WTC11 (cell line): ENCODE results near the gene CRACR2A. TPM values are rescaled to one million over a fixed set of nuclear protein-coding genes. Genes with fewer than 3 reads are reported as not detected.

Experiments
- ATAC-seq: fragments of 200-7000 bp; cut with Tn5 transposase; 2 replicates; pipeline ENCODE4 v1.10.0; 2021; ENCODE audit warnings: mild to moderate bottlenecking, moderate library complexity
- CTCF ChIA-PET: fragments of 300-600 bp; sonication (Branson Sonifier 250); formaldehyde crosslinking; loops from one replicate; lab custom pipeline; 2021; ENCODE audit warnings: antibody characterized with exemption; lab: Charles Lee
- POLR2A ChIA-PET: fragments of 350-600 bp; sonication (Branson Sonifier 250); formaldehyde crosslinking; loops from one replicate; lab custom pipeline; 2021; ENCODE audit warnings: antibody characterized with exemption; lab: Charles Lee
- DNase-seq: peaks from one replicate; pipeline ENCODE4 v3.0.0; 2021; ENCODE audit warnings: low spot score
- H3K27ac Mint-ChIP-seq: 2 replicates; pipeline ENCODE4 v1.8.0; 2021; ENCODE audit warnings: mixed read lengths
- H3K27me3 Mint-ChIP-seq: 2 replicates; pipeline ENCODE4 v1.8.0; 2021; ENCODE audit warnings: low read depth, mild to moderate bottlenecking, moderate library complexity, mixed read lengths
- H3K36me3 Mint-ChIP-seq: 2 replicates; pipeline ENCODE4 v1.8.0; 2021; ENCODE audit warnings: mixed read lengths
- H3K4me1 Mint-ChIP-seq: 2 replicates; pipeline ENCODE4 v1.8.0; 2022; ENCODE audit warnings: mixed read lengths
- H3K4me3 Mint-ChIP-seq: 2 replicates; pipeline ENCODE4 v1.8.0; 2021; ENCODE audit warnings: mild to moderate bottlenecking, moderate library complexity, mixed read lengths
- H3K9me3 Mint-ChIP-seq: 2 replicates; pipeline ENCODE4 v1.8.0; 2021; ENCODE audit warnings: mixed read lengths
- ELF4 ChIP-seq: sonication (generic); formaldehyde crosslinking; IDR thresholded peaks from 2 replicates; pipeline ENCODE4 v1.8.1; 2022; ENCODE audit warnings: low read depth, mild to moderate bottlenecking, moderate library complexity, missing genetic modification reagents
- ERG ChIP-seq: fragments of 250-450 bp; sonication (Bioruptor Pico); IDR thresholded peaks from 2 replicates; pipeline ENCODE4 v1.8.0; 2021; ENCODE audit warnings: mild to moderate bottlenecking
- ESRRA ChIP-seq: sonication (generic); formaldehyde crosslinking; IDR thresholded peaks from 2 replicates; pipeline ENCODE4 v1.8.1; 2022; ENCODE audit warnings: mild to moderate bottlenecking, missing genetic modification reagents, borderline replicate concordance
- HMGXB4 ChIP-seq: sonication (generic); formaldehyde crosslinking; IDR thresholded peaks from 2 replicates; pipeline ENCODE4 v1.8.1; 2023; ENCODE audit warnings: mild to moderate bottlenecking, moderate library complexity, missing genetic modification reagents
- NFATC4 ChIP-seq: fragments of 250-450 bp; sonication (Bioruptor Pico); IDR thresholded peaks from 2 replicates; pipeline ENCODE4 v1.9.0; 2021; ENCODE audit warnings: mild to moderate bottlenecking
- NFYB ChIP-seq: sonication (generic); formaldehyde crosslinking; conservative IDR thresholded peaks from 2 replicates; pipeline ENCODE4 v1.8.0; 2022; ENCODE audit warnings: low read depth, missing genetic modification reagents
- PRRX2 ChIP-seq: fragments of 250-450 bp; sonication (Bioruptor Pico); IDR thresholded peaks from 2 replicates; pipeline ENCODE4 v1.8.0; 2021; ENCODE audit warnings: mild to moderate bottlenecking
- RORB ChIP-seq: fragments of 250-450 bp; sonication (Bioruptor Pico); IDR thresholded peaks from 2 replicates; pipeline ENCODE4 v1.9.0; 2021; ENCODE audit warnings: mild to moderate bottlenecking
- SMAD4 ChIP-seq: sonication (generic); formaldehyde crosslinking; IDR thresholded peaks from 2 replicates; pipeline ENCODE4 v1.8.0; 2022; ENCODE audit warnings: mild to moderate bottlenecking, missing genetic modification reagents
- SOX15 ChIP-seq: fragments of 250-450 bp; sonication (Bioruptor Pico); IDR thresholded peaks from 2 replicates; pipeline ENCODE4 v1.9.0; 2021; ENCODE audit warnings: mild to moderate bottlenecking
- ZNF281 ChIP-seq: sonication (generic); formaldehyde crosslinking; IDR thresholded peaks from 2 replicates; pipeline ENCODE4 v1.8.0; 2023; ENCODE audit warnings: mild to moderate bottlenecking, missing genetic modification reagents
- ZNF396 ChIP-seq: fragments of 250-450 bp; sonication (Bioruptor Pico); IDR thresholded peaks from 2 replicates; pipeline ENCODE4 v1.8.0; 2021; ENCODE audit warnings: mild to moderate bottlenecking, moderate library complexity, borderline replicate concordance
- ZNF416 ChIP-seq: fragments of 250-450 bp; sonication (Bioruptor Pico); IDR thresholded peaks from 2 replicates; pipeline ENCODE4 v1.9.0; 2021; ENCODE audit warnings: mild to moderate bottlenecking, inconsistent platforms
- ZNF512 ChIP-seq: sonication (generic); formaldehyde crosslinking; IDR thresholded peaks from 2 replicates; pipeline ENCODE4 v1.8.1; 2022; ENCODE audit warnings: missing genetic modification reagents, borderline replicate concordance
- ZNF532 ChIP-seq: fragments of 250-450 bp; sonication (Bioruptor Pico); IDR thresholded peaks from 2 replicates; pipeline ENCODE4 v1.9.0; 2021; ENCODE audit warnings: mild to moderate bottlenecking, borderline replicate concordance
- total RNA-seq: library from RNA; stranded (reverse); gene quantifications from 3 replicates; pipeline ENCODE4 v1.2.3, GENCODE V29; 2021
- TF ChIP-seq, protein P1 (sequence below): sonication (generic); formaldehyde crosslinking; IDR thresholded peaks from 2 replicates; pipeline ENCODE4 v1.8.0; 2022; ENCODE audit warnings: mild to moderate bottlenecking, missing genetic modification reagents
- TF ChIP-seq, protein P2 (sequence below): sonication (generic); formaldehyde crosslinking; conservative IDR thresholded peaks from 2 replicates; pipeline ENCODE4 v1.8.1; 2022; ENCODE audit warnings: mild to moderate bottlenecking, missing genetic modification reagents

Gene CRACR2A
- total RNA-seq, 1 experiment from 2014 or later, result 2.6 TPM

DNA sequence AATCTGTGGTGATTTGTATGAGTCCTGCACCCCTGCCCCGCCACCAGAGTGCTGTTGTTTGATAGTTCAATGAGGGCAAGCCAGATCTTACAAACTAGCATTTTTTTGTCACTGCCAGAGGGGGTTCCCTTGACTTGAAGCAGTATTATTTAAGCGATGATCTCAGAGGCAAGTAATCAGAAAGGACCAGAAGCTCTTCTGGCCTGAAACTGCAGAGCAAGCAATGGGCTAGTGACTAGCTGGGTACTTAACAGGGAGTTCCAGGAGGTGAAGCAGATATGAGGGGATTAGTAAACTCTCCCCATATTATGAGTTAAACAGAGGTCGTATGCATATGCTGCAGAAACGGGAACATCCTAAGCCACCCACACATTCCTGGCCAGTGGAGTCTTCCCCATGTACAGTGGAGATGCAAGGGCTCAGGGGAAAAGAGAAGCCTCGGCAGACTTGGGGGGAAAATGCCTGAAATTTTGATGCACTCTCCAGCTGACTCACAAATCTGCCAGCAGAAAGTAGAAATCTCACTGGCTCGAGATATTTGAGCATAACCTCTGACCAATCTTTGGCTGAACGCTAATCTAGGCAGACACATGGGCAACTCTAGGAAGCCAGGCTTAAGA, 8.3 kb upstream of the CRACR2A start:
- POLR2A ChIA-PET, result no interaction called here
- Mint-ChIP-seq H3K4me3 (no peak overlapping the region), H3K27me3 (peaks cover 3% of the 10 kb centered on the region), H3K4me1 (peaks cover 9% of the 10 kb centered on the region), H3K27ac (0 out of 2 replicates have a peak overlapping the region, but pooled peaks have one; percentile 19), H3K9me3 (0 out of 2 replicates have a peak, but pooled peaks cover 11% of the 10 kb centered on the region), H3K36me3 (no peaks in the 10 kb centered on the region)
- TF ChIP-seq RORB (CRISPR knock-in tag) (no peak), ELF4 (CRISPR knock-in tag) (no peak), ZNF416 (CRISPR knock-in tag) (no peak), ZNF396 (CRISPR knock-in tag) (no peak), HMGXB4 (no peak), ERG (no peak), ZNF512 (CRISPR knock-in tag) (no peak), SMAD4 (no peak), PRRX2 (CRISPR knock-in tag) (no peak)
- TF ChIP-seq, protein P1, sequence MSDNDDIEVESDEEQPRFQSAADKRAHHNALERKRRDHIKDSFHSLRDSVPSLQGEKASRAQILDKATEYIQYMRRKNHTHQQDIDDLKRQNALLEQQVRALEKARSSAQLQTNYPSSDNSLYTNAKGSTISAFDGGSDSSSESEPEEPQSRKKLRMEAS, result no peak
- CTCF ChIA-PET, result interaction anchor here (1.0 kb wide), 1 partner anchor 9 kb away, joined by 3 read pairs; the partner anchor contains the start of gene CRACR2A
- ATAC-seq (no peak), DNase-seq (no peak)

DNA sequence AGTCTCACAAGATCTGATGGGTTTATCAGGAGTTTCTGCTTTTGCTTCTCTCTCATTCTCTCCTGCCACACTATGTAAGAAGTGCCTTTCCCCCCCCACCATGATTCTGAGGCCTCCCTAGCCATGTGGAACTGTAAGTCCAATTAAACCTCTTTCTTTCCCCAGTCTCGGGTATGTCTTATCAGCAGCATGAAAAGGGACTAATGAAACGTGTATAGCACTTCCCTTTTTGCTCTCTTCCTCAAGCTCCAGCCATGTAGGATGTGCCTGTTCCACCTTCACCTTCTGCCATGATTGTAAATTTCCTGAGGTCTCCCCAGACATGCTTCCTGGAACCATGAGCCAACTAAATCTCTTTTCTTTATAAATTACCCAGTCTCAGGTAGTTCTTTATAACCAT, 7.0 kb upstream of the CRACR2A start:
- Mint-ChIP-seq H3K36me3 (no peaks in the 10 kb centered on the region), H3K4me3 (no peak overlapping the region), H3K9me3 (0 out of 2 replicates have a peak, but pooled peaks cover 11% of the 10 kb centered on the region), H3K27me3 (no peaks in the 10 kb centered on the region; the same call in 1 of the 2 replicates), H3K27ac (no peak overlapping the region), H3K4me1 (peaks cover 3% of the 10 kb centered on the region; the same call in 1 of the 2 replicates)
- ChIA-PET POLR2A (interaction anchor here (0.7 kb wide), 1 partner anchor 513 kb away, joined by 3 read pairs; no protein-coding TSS in a partner anchor), CTCF (no interaction called here)
- DNase-seq (no peak), ATAC-seq (no peak)
- no peak for TF ChIP-seq ESRRA
- TF ChIP-seq, protein P2, sequence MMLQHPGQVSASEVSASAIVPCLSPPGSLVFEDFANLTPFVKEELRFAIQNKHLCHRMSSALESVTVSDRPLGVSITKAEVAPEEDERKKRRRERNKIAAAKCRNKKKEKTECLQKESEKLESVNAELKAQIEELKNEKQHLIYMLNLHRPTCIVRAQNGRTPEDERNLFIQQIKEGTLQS (CRISPR knock-in tag), result no peak
- TF ChIP-seq ZNF532 (CRISPR knock-in tag), result no peak
- TF ChIP-seq ZNF281 (CRISPR knock-in tag), result no peak
- TF ChIP-seq NFATC4 (CRISPR knock-in tag), result no peak
- TF ChIP-seq NFYB (CRISPR knock-in tag), result no peak
- no peak for TF ChIP-seq SOX15 (CRISPR knock-in tag)
- TF ChIP-seq SMAD4, result no peak
